ENCODE data around the gene UBE2L3. TPM values are rescaled to one million over a fixed set of nuclear protein-coding genes. Genes with fewer than 3 reads are reported as not detected.

Gene UBE2L3
- total RNA-seq, 6 experiments from 2014 or later = 16.8 to 34.4 (median 22.1) TPM

- TF ChIP-seq POLR2A (IDR thresholded peaks at IDR 0.05) (no peak), CTCF (IDR thresholded peaks at IDR 0.05) (no peak)
- H3K9me3 ChIP-seq = no peaks in the 10 kb centered on the region
- peak overlapping the region; percentile 86 to 87 (median 86) for H3K27ac ChIP-seq
- peaks cover 0 to 15% (median 3%) of the 10 kb centered on the region in 4 donors for H3K36me3 ChIP-seq
- no peak for DNase-seq
- peaks cover 0 to 6% (median 1%) of the 10 kb centered on the region in 4 donors for H3K4me1 ChIP-seq
- no peak for ATAC-seq
- WGBS (ENCODE audit: insufficient coverage, low coverage, low lambda C conversion rate, missing lambda C conversion rate) = 68% methylated on average over 4 of the region's 16 CpGs
- intact Hi-C loops (cut with DNase I) = no loop called here
- H3K4me3 ChIP-seq = peak overlapping the region; percentile 64 to 75 (median 67)
- H3K27me3 ChIP-seq = no peaks in the 10 kb centered on the region
Observed at GRCh38 chr22:21666786-21667185, 99.3 kb downstream of the UBE2L3 start.

GRCh38 chr22:21669026-21669425 lies 101.5 kb downstream of the UBE2L3 start:
- no peak overlapping the region for H3K27ac ChIP-seq
- H3K27me3 ChIP-seq = no peaks in the 10 kb centered on the region
- ATAC-seq = no peak
- TF ChIP-seq CTCF (IDR thresholded peaks at IDR 0.05) (no peak), POLR2A (IDR thresholded peaks at IDR 0.05) (no peak)
- peaks cover 0 to 28% (median 8%) of the 10 kb centered on the region in 4 donors for H3K36me3 ChIP-seq
- 87% methylated on average over 9 of the region's 9 CpGs for WGBS (ENCODE audit: insufficient coverage, low coverage, low lambda C conversion rate, missing lambda C conversion rate)
- DNase-seq = no peak
- H3K9me3 ChIP-seq = no peaks in the 10 kb centered on the region
- intact Hi-C loops (cut with DNase I) = no loop called here
- H3K4me3 ChIP-seq = no peak overlapping the region
- H3K4me1 ChIP-seq = peaks cover 0 to 11% (median 1%) of the 10 kb centered on the region in 4 donors

- intact Hi-C loops (cut with DNase I) = no loop called here
- 80% methylated on average over 5 of the region's 6 CpGs for WGBS (ENCODE audit: insufficient coverage, low coverage, low lambda C conversion rate, missing lambda C conversion rate)
- no peak for ATAC-seq
- H3K9me3 ChIP-seq = no peaks in the 10 kb centered on the region
- DNase-seq = no peak
- no peak overlapping the region for H3K4me3 ChIP-seq
- peaks cover 0 to 28% (median 8%) of the 10 kb centered on the region in 4 donors for H3K36me3 ChIP-seq
- no peak overlapping the region for H3K27ac ChIP-seq
- H3K4me1 ChIP-seq = peaks cover 0 to 25% (median 0%) of the 10 kb centered on the region in 4 donors
- no peak for TF ChIP-seq CTCF (IDR thresholded peaks at IDR 0.05)
- TF ChIP-seq POLR2A (IDR thresholded peaks at IDR 0.05) = no peak
- no peaks in the 10 kb centered on the region for H3K27me3 ChIP-seq
Observed at GRCh38 chr22:21672107-21672629, 104.7 kb downstream of the UBE2L3 start.

MicroRNA genes within 50 kb of the gene (microRNA counts, 767-probe panel; counts per million panel counts)
- microRNA hsa-miR-130b-3p (237 counts per million), microRNA hsa-miR-301b (237 counts per million)

Small RNAs within 50 kb of the gene (microRNA-seq; reads per million reads assigned to microRNA genes)
- gene MIR130B = 1,036 to 3,371 reads per million in 2 donors
- 2.9 to 8.4 reads per million in 2 donors for gene MIR301B

Small RNAs within 50 kb of the gene (small RNA-seq; reads per million reads assigned to genes)
- 1.7 to 3.6 reads per million in 2 experiments for gene MIR301B
- 0 reads per million in 2 experiments for gene RF00492
- gene RN7SKP221 = 0 reads per million in 2 experiments

Other genes starting within 250 kb of the UBE2L3 start
- under 1 TPM in 1 of 6 experiments, not detected in 5; 0.04 TPM for gene RIMBP3B, start 184.0 kb upstream of the UBE2L3 start, total RNA-seq
- 1 to 10 TPM in 5 of 6 experiments, under 1 TPM in 1; 0.88 to 1.9 (median 1.4) TPM for gene HIC2, start 150.3 kb upstream of the UBE2L3 start, total RNA-seq
- 1 to 10 TPM in 1 of 6 experiments, under 1 TPM in 5; 0.12 to 1.4 (median 0.66) TPM for gene TMEM191C, start 100.3 kb upstream of the UBE2L3 start, total RNA-seq
- gene RIMBP3C, start 16.3 kb upstream of the UBE2L3 start, total RNA-seq = under 1 TPM in 3 of 6 experiments, not detected in 3; 0.07 to 0.12 (median 0.09) TPM
- gene YDJC, start 62.3 kb downstream of the UBE2L3 start, total RNA-seq = 10 to 100 TPM in 2 of 6 experiments, 1 to 10 TPM in 4; 7.1 to 29.0 (median 7.8) TPM
- not detected for gene CCDC116, start 65.0 kb downstream of the UBE2L3 start, total RNA-seq
- gene SDF2L1, start 74.6 kb downstream of the UBE2L3 start, total RNA-seq = 10 to 100 TPM; 33.1 to 85.7 (median 71.6) TPM
- gene PPIL2, start 98.3 kb downstream of the UBE2L3 start, total RNA-seq = 10 to 100 TPM; 18.9 to 24.2 (median 22.1) TPM
- gene YPEL1, start 168.1 kb downstream of the UBE2L3 start, total RNA-seq = 10 to 100 TPM in 1 of 6 experiments, 1 to 10 TPM in 5; 1.0 to 11.2 (median 2.7) TPM

Measured in right lobe of liver (tissue), 6 donors.